ENCODE data around the gene PCDH20. TPM values are rescaled to one million over a fixed set of nuclear protein-coding genes. Genes with fewer than 3 reads are reported as not detected.
"Not testable (repeated sequence)": the region's sequence is repeated elsewhere in the genome, so short reads cannot be mapped to it uniquely, and the experiment has no call there.

PCDH20 gene
- polyA plus RNA-seq, 3 donors, result 5.6 to 6.9 (median 6.8) TPM

DNA sequence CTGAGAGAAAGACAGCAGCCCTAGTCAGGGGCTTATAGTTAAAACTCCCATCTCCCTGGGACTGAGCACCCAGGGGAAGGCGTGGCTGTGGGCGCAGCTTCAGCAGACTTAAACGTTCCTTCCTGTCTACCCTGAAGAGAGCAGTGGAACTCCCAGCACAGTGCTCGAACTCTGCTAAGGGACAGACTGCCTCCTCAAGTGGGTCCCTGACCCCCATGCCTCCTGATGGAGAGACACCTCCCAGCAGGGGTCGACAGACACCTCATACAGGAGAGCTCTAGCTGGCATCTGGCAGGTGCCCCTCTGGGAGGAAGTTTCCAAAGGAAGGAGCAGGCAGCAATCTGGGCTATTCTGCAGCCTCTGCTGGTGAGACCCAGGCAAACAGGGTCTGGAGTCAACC lies 51.0 kb downstream of the PCDH20 start:
- not testable (repeated sequence) for DNase-seq

DNA sequence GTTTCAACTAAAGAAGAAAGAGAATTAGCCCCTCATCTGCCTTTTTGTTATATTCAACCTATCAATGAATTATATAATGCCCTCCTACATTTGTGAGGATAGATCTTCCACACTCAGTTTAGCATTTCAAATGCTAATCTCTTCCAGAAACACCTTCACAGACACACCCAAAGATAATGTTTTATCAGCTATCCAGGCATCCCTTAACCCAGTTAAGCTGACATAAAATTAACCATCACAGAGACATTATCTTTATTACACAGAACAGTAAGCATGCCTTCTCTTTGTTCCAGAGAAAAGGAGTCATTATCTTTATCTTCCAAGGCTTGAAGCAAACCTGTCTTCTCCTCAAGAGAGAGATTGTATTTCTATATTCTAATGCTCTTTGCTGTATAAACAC lies 53.1 kb downstream of the PCDH20 start:
- no peak for DNase-seq
